Measurements from ENCODE around the gene PTPRN2. TPM values are rescaled to one million over a fixed set of nuclear protein-coding genes. Genes with fewer than 3 reads are reported as not detected.
"Not testable (repeated sequence)": the region's sequence is repeated elsewhere in the genome, so short reads cannot be mapped to it uniquely, and the experiment has no call there.

The PTPRN2 gene
- total RNA-seq, 1 experiment from 2014 or later: 1.7 TPM

GRCh38 chr7:158387546-158387891 lies 200.1 kb downstream of the PTPRN2 start:
- Histone ChIP-seq H3K4me1 (ENCODE audit: low read length) (no peaks in the 10 kb centered on the region), H3K4me2 (ENCODE audit: low read depth, low read length, poor library complexity, severe bottlenecking) (no peak overlapping the region), H3K9ac (ENCODE audit: low read length) (no peak overlapping the region), H3K4me3 (ENCODE audit: low read length) (no peak overlapping the region), H3K27me3 (ENCODE audit: low read length) (no peaks in the 10 kb centered on the region), H3K36me3 (ENCODE audit: insufficient read depth, low read length) (no peaks in the 10 kb centered on the region), H3K9me2 (replicated peaks; ENCODE audit: insufficient read depth, low read length) (no peaks in the 10 kb centered on the region), H2AFZ (ENCODE audit: low read length) (no peak overlapping the region), H4K20me1 (ENCODE audit: insufficient read depth, low read depth, low read length) (no peaks in the 10 kb centered on the region), H3K27ac (ENCODE audit: low read length) (no peak overlapping the region), H3K9me3 (ENCODE audit: low read length) (no peaks in the 10 kb centered on the region), H3K79me2 (ENCODE audit: low read length) (no peaks in the 10 kb centered on the region)
- DNase-seq: no peak

- no peak overlapping the region for H2AFZ ChIP-seq (ENCODE audit: low read length)
- no peaks in the 10 kb centered on the region for H3K4me1 ChIP-seq (ENCODE audit: low read length)
- no peak for DNase-seq
- no peaks in the 10 kb centered on the region for H3K9me3 ChIP-seq (ENCODE audit: low read length)
- no peaks in the 10 kb centered on the region for H3K9me2 ChIP-seq (replicated peaks; ENCODE audit: insufficient read depth, low read length)
- H3K9ac ChIP-seq (ENCODE audit: low read length): no peak overlapping the region
- no peak overlapping the region for H3K4me3 ChIP-seq (ENCODE audit: low read length)
- no peak overlapping the region for H3K27ac ChIP-seq (ENCODE audit: low read length)
- H3K4me2 ChIP-seq (ENCODE audit: low read depth, low read length, poor library complexity, severe bottlenecking): no peak overlapping the region
- H4K20me1 ChIP-seq (ENCODE audit: insufficient read depth, low read depth, low read length): no peaks in the 10 kb centered on the region
- no peaks in the 10 kb centered on the region for H3K27me3 ChIP-seq (ENCODE audit: low read length)
- H3K36me3 ChIP-seq (ENCODE audit: insufficient read depth, low read length): no peaks in the 10 kb centered on the region
- no peaks in the 10 kb centered on the region for H3K79me2 ChIP-seq (ENCODE audit: low read length)
These were observed 200.6 kb downstream of the PTPRN2 start for GRCh38 chr7:158386866-158387545.

- H3K4me1 ChIP-seq (ENCODE audit: low read length): no peaks in the 10 kb centered on the region
- H3K4me2 ChIP-seq (ENCODE audit: low read depth, low read length, poor library complexity, severe bottlenecking): no peak overlapping the region
- H3K9ac ChIP-seq (ENCODE audit: low read length): no peak overlapping the region
- no peaks in the 10 kb centered on the region for H3K36me3 ChIP-seq (ENCODE audit: insufficient read depth, low read length)
- no peaks in the 10 kb centered on the region for H3K27me3 ChIP-seq (ENCODE audit: low read length)
- H3K27ac ChIP-seq (ENCODE audit: low read length): no peak overlapping the region
- no peaks in the 10 kb centered on the region for H3K9me2 ChIP-seq (replicated peaks; ENCODE audit: insufficient read depth, low read length)
- H4K20me1 ChIP-seq (ENCODE audit: insufficient read depth, low read depth, low read length): no peaks in the 10 kb centered on the region
- no peaks in the 10 kb centered on the region for H3K9me3 ChIP-seq (ENCODE audit: low read length)
- H2AFZ ChIP-seq (ENCODE audit: low read length): no peak overlapping the region
- no peak overlapping the region for H3K4me3 ChIP-seq (ENCODE audit: low read length)
- DNase-seq: no peak
- no peaks in the 10 kb centered on the region for H3K79me2 ChIP-seq (ENCODE audit: low read length)
These were observed 201.3 kb downstream of the PTPRN2 start for GRCh38 chr7:158386355-158386618.

GRCh38 chr7:158385496-158386354 lies 201.9 kb downstream of the PTPRN2 start:
- not testable (repeated sequence) for H3K4me1 ChIP-seq (ENCODE audit: low read length); H3K9ac ChIP-seq (ENCODE audit: low read length); H3K27ac ChIP-seq (ENCODE audit: low read length); H3K27me3 ChIP-seq (ENCODE audit: low read length); H2AFZ ChIP-seq (ENCODE audit: low read length); H3K4me3 ChIP-seq (ENCODE audit: low read length); H3K9me3 ChIP-seq (ENCODE audit: low read length); H3K36me3 ChIP-seq (ENCODE audit: insufficient read depth, low read length); H3K4me2 ChIP-seq (ENCODE audit: low read depth, low read length, poor library complexity, severe bottlenecking); H3K79me2 ChIP-seq (ENCODE audit: low read length); H3K9me2 ChIP-seq (replicated peaks; ENCODE audit: insufficient read depth, low read length); H4K20me1 ChIP-seq (ENCODE audit: insufficient read depth, low read depth, low read length); DNase-seq

- no peaks in the 10 kb centered on the region for H3K4me1 ChIP-seq (ENCODE audit: low read length)
- no peaks in the 10 kb centered on the region for H4K20me1 ChIP-seq (ENCODE audit: insufficient read depth, low read depth, low read length)
- no peaks in the 10 kb centered on the region for H3K79me2 ChIP-seq (ENCODE audit: low read length)
- DNase-seq: no peak
- H3K36me3 ChIP-seq (ENCODE audit: insufficient read depth, low read length): no peaks in the 10 kb centered on the region
- H3K4me3 ChIP-seq (ENCODE audit: low read length): no peak overlapping the region
- no peak overlapping the region for H3K9ac ChIP-seq (ENCODE audit: low read length)
- no peak overlapping the region for H3K27ac ChIP-seq (ENCODE audit: low read length)
- no peaks in the 10 kb centered on the region for H3K9me3 ChIP-seq (ENCODE audit: low read length)
- no peaks in the 10 kb centered on the region for H3K27me3 ChIP-seq (ENCODE audit: low read length)
- H3K4me2 ChIP-seq (ENCODE audit: low read depth, low read length, poor library complexity, severe bottlenecking): no peak overlapping the region
- no peak overlapping the region for H2AFZ ChIP-seq (ENCODE audit: low read length)
- no peaks in the 10 kb centered on the region for H3K9me2 ChIP-seq (replicated peaks; ENCODE audit: insufficient read depth, low read length)
These were observed 202.9 kb downstream of the PTPRN2 start for GRCh38 chr7:158384746-158385145.

- Histone ChIP-seq H3K9me3 (ENCODE audit: low read length) (no peaks in the 10 kb centered on the region), H3K9me2 (replicated peaks; ENCODE audit: insufficient read depth, low read length) (no peaks in the 10 kb centered on the region), H3K79me2 (ENCODE audit: low read length) (no peaks in the 10 kb centered on the region), H2AFZ (ENCODE audit: low read length) (no peak overlapping the region), H3K4me2 (ENCODE audit: low read depth, low read length, poor library complexity, severe bottlenecking) (no peak overlapping the region), H3K9ac (ENCODE audit: low read length) (no peak overlapping the region), H4K20me1 (ENCODE audit: insufficient read depth, low read depth, low read length) (no peaks in the 10 kb centered on the region), H3K27me3 (ENCODE audit: low read length) (no peaks in the 10 kb centered on the region), H3K4me3 (ENCODE audit: low read length) (no peak overlapping the region), H3K4me1 (ENCODE audit: low read length) (no peaks in the 10 kb centered on the region), H3K27ac (ENCODE audit: low read length) (no peak overlapping the region), H3K36me3 (ENCODE audit: insufficient read depth, low read length) (no peaks in the 10 kb centered on the region)
- no peak for DNase-seq
These were observed 204.0 kb downstream of the PTPRN2 start for GRCh38 chr7:158383665-158384064.

- Histone ChIP-seq H3K27ac (ENCODE audit: low read length) (no peak overlapping the region), H3K79me2 (ENCODE audit: low read length) (no peaks in the 10 kb centered on the region), H3K36me3 (ENCODE audit: insufficient read depth, low read length) (no peaks in the 10 kb centered on the region), H3K4me1 (ENCODE audit: low read length) (no peaks in the 10 kb centered on the region), H3K4me2 (ENCODE audit: low read depth, low read length, poor library complexity, severe bottlenecking) (no peak overlapping the region), H3K9me2 (replicated peaks; ENCODE audit: insufficient read depth, low read length) (no peaks in the 10 kb centered on the region), H3K4me3 (ENCODE audit: low read length) (no peak overlapping the region), H3K9ac (ENCODE audit: low read length) (no peak overlapping the region), H3K27me3 (ENCODE audit: low read length) (no peaks in the 10 kb centered on the region), H3K9me3 (ENCODE audit: low read length) (no peaks in the 10 kb centered on the region), H4K20me1 (ENCODE audit: insufficient read depth, low read depth, low read length) (no peaks in the 10 kb centered on the region), H2AFZ (ENCODE audit: low read length) (no peak overlapping the region)
- no peak for DNase-seq
These were observed 205.0 kb downstream of the PTPRN2 start for GRCh38 chr7:158382363-158383254.

- no peak overlapping the region for H3K27ac ChIP-seq (ENCODE audit: low read length)
- DNase-seq: no peak
- no peak overlapping the region for H3K4me2 ChIP-seq (ENCODE audit: low read depth, low read length, poor library complexity, severe bottlenecking)
- no peaks in the 10 kb centered on the region for H3K36me3 ChIP-seq (ENCODE audit: insufficient read depth, low read length)
- H3K4me3 ChIP-seq (ENCODE audit: low read length): no peak overlapping the region
- H3K9me3 ChIP-seq (ENCODE audit: low read length): no peaks in the 10 kb centered on the region
- no peaks in the 10 kb centered on the region for H3K27me3 ChIP-seq (ENCODE audit: low read length)
- H3K9ac ChIP-seq (ENCODE audit: low read length): no peak overlapping the region
- no peaks in the 10 kb centered on the region for H3K9me2 ChIP-seq (replicated peaks; ENCODE audit: insufficient read depth, low read length)
- H2AFZ ChIP-seq (ENCODE audit: low read length): no peak overlapping the region
- no peaks in the 10 kb centered on the region for H4K20me1 ChIP-seq (ENCODE audit: insufficient read depth, low read depth, low read length)
- H3K4me1 ChIP-seq (ENCODE audit: low read length): no peaks in the 10 kb centered on the region
- no peaks in the 10 kb centered on the region for H3K79me2 ChIP-seq (ENCODE audit: low read length)
These were observed 205.7 kb downstream of the PTPRN2 start for GRCh38 chr7:158381956-158382355.
